Eye (tissue), 1 donor: ENCODE measurements around the gene ATG7.
"Not testable (repeated sequence)": the region's sequence is repeated elsewhere in the genome, so short reads cannot be mapped to it uniquely, and the experiment has no call there.

ENCODE experiments used
- DNase-seq: peaks from one replicate; pipeline ENCODE4 v3.0.0-alpha.2; 2015

ATG7 gene

GRCh38 chr3:11435440-11436165, 163.4 kb downstream of the ATG7 start:
- no peak for DNase-seq

DNA sequence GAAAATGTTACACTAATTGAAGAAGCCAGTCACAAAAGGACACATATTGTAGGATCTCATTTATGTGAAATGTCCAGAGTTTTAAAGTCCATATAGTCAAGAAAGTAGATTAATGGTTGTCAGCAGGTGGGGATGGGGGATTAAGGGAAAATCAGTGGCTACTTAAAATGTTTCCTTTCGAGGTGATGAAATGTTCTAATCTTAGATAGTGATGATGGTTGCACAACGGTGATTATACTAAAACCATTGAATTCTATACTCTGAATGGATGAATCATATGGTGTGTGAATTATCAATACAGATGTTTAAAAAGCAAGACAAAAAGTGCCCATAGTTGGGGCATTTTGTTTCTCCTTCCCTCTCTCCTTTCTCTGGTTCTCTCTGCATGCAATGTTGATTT, 164.6 kb downstream of the ATG7 start:
- DNase-seq = no peak

DNA sequence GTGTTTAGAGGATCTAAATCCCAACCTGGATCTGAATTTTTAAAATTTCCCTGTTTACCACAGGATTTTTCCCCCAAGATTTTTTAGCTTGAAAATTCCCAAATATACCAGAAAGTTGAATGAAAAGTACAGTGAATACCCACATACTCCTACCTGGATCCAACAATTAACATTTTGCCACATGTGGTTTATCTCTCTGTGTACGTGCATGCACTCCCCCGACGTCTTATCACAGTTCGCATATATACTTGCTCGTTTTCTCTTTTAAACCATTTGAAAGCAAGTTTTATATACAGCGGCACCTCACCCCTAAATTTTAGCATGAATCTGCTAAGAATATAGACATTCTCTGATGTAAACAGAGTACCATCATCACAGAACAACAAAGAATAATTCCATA, 165.3 kb downstream of the ATG7 start:
- DNase-seq = no peak

GRCh38 chr3:11438646-11439045, 166.4 kb downstream of the ATG7 start:
- peak; percentile 22 for DNase-seq

DNA sequence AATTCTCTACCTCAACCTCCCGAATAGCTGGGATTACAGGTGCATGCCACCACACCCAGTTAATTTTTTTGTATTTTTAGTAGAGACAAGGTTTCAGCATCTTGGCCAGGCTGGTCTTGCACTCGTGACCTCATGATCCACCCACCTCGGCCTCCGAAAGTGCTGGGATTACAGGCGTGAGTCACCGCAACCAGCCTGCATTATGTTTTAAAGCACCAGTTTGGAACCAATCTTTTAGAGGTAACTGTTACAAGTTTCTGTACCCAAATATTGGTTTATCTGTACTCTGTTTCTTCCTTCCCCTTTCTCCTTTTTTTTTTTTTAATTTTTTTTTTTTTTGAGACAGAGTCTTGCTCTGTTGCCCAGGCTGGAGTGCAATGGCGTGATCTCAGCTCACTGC, 169.1 kb downstream of the ATG7 start:
- DNase-seq = not testable (repeated sequence)

- no peak for DNase-seq
These were observed 172.2 kb downstream of the ATG7 start for GRCh38 chr3:11444404-11444803.

GRCh38 chr3:11445193-11445592, 173.0 kb downstream of the ATG7 start:
- not testable (repeated sequence) for DNase-seq

DNA sequence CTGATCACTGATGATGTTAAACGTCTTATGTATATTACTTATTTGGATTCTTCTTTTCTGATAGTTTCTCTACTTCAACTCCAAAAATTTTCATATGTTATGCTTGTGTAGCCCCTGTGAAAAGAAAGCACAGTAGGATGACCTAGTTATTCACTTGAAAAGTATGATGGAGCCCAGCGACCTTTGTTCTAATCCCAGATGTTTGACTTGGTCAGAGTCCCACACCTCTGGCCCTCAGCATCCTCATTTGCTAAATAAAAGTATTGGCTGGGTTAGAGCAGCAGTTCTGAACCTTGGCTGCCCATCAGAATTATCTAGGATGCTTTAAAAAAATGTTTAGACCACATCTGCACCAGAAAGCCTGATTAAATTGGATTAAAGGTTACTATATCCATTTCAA, 173.7 kb downstream of the ATG7 start:
- no peak for DNase-seq

- DNase-seq = no peak
These were observed 175.5 kb downstream of the ATG7 start for GRCh38 chr3:11447584-11448200.

DNA sequence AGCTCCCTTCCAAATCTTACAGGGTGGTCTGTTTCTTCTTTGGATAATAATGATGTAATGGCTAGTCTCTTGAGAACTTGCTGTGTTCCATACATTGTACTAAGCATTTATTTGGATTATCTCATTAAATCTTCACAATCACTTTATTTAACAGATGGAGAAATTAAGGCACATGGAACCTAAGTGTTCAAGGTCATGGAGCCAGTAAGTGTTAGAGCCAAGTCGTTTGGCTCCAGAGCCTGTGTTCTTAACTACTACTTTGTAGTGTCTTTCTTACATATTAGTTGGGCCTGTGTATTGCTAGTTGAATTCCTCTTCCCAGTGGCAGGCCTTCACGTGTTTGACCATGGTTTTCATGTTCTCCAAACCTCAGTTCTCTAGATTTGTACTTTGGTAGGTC, 177.8 kb downstream of the ATG7 start:
- no peak for DNase-seq

DNA sequence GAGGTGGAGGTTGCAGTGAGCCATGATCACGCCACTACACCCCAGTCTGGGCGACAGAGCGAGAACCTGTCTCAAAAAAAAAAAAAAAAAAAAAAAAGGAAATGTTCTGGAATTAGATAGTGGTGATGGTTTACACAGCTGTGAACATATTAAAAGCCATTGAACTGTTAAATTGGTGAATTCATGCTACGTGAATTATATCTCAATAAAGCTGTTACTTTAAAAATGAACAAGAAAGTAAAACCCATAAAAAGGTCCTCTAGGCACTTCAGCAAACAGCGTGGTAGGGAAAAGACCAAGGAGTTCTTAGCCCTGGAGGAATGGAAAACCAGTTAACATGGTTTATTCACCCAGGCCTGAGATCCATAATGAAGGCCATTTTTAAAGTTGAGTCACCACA, 180.1 kb downstream of the ATG7 start:
- DNase-seq = no peak

- DNase-seq = peak; percentile 59
These were observed 181.0 kb downstream of the ATG7 start for GRCh38 chr3:11452885-11453847.

GRCh38 chr3:11455956-11456355, 183.8 kb downstream of the ATG7 start:
- DNase-seq = no peak

- DNase-seq = no peak
These were observed 184.9 kb downstream of the ATG7 start for GRCh38 chr3:11457135-11457534.

DNA sequence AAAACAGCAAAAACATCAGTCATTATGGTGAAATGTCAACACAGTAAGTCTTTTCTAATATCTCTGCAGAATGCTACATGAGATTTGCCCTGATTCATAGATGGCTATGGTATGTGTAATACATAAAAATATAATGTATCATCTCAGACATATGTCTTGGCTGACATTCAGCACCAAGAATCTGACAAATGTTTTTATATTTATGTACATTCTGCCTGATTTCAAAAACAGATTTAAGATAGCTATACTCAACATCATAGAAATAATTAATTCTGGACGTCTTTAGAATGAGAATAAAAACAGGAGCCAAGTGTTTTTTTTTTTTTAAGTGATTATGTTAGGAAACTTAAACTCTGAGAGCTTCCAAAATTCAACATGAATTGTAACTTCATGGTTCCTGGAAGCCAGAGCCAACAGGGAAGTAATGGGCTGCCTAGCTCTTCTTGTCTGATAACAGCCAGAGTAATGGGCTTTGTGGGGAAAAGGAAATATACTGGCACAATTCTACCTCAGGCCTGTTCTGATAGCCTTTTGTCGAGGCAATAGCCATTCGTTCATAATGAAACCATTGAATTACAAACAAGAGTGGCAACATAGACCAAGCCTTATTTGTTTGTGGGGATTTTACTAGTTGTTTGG, 187.1 kb downstream of the ATG7 start:
- no peak for DNase-seq

DNA sequence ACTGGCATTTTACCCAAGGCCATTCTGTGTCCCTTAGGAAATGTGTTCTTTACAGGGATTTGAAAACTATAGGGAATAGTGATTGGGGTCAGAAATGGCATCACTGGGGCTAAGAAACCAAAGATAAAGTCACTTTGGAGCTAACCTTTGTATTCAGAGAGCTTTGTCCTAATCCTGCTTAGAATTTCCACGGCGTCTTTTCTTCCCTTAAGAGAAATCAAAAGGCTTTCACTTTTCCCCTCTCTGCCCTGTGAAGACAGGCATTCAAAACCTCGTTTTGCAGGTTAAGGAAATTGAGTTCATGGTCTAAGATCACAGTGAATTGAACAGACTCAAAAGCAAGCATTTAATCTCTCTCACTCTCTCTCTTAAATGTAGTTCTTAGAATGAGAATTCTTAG, 189.0 kb downstream of the ATG7 start:
- no peak for DNase-seq

DNA sequence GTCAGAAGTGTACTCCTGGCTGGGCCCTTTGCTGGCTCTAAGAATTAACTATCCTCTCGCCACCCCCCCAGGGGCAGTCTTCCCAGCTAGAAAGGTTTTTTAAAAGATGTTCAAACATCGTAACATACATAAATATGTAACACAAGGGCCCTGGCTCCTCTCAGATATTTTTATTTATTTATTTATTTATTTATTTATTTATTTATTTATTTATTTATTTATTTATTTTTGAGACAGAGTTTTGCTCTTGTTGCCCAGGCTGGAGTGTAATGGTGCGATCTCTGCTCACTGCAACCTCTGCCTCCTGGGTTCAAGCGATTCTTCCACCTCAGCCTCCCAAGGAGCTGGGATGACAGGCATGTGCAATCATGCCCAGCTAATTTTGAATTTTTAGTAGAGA, 190.5 kb downstream of the ATG7 start:
- DNase-seq = not testable (repeated sequence)

GRCh38 chr3:11463591-11463990, 191.4 kb downstream of the ATG7 start:
- DNase-seq = no peak

GRCh38 chr3:11464356-11464755, 192.2 kb downstream of the ATG7 start:
- no peak for DNase-seq

DNA sequence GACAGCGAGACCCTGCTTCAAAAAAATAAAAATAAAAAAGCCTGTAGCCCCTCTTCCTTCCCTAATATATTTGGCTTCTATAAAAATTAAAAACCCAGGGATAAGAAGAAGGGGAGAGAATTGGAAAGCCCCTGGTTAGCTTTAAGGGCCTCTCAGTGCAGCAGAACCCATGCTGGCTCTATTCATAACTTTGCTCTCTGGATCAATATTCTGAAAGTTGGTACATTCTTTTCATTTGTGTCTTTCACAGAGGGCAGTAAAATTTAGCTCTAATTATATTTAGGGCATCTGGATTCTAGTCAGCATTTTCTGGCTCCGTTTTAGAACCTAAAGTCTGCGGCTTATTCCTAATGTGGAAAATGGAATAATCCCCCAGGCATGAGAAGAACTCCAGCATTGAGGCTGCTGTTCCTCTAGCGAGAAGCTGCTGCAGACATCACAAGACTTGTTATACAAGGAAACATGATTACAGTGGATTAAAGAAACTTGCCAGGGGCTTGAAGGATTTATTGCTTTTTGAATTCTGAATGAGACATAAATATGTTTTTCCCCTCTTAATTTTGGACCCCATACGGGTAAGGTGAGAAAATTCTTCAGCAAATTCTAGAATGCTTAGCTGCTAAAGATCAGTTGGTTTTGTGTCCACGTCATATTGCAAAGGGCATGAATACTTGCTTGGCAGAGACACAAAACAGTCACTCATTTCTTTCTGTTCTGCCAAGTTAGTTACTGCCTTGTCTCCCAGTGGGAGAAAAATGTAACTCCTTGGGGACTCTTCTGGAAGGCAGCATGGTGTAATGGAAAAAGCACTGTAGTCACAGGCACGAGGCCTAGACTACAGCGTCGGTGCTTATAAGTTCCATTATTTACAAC, 193.8 kb downstream of the ATG7 start:
- DNase-seq = peak; percentile 65

- DNase-seq = no peak
These were observed 195.7 kb downstream of the ATG7 start for GRCh38 chr3:11467875-11468274.
